ENCODE data around the gene VPS13D. TPM values are rescaled to one million over a fixed set of nuclear protein-coding genes. Genes with fewer than 3 reads are reported as not detected.

The VPS13D gene
- total and polyA plus RNA-seq, 11 donors = 32.1 to 301 (median 90.7) TPM

DNA sequence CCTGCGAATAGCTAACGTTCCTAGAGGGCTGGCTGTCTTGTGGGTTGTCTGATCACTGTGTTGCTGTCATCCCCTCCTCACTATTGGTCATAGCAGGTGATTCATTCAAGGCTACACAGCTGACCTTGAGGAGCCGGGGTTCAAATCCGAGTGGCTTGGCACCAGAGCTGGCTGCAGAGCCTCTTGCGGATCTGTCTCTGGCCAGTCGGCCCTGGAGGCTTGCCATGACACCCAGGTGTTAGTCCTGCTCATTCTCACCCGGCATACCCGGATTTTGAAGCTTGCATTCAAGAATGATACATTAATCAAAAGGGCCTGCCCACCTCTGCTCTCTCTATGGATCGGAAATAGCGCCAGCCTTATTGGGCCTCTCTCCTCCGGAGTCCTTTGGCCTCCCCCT, 277.8 kb downstream of the VPS13D start:
- Histone ChIP-seq H3K4me1 (peaks cover 2 to 54% (median 24%) of the 10 kb centered on the region in 12 donors), H3K36me3 (peaks cover 0 to 68% (median 41%) of the 10 kb centered on the region in 9 donors), H3K9me3 (no peaks in the 10 kb centered on the region), H3K27me3 (no peaks in the 10 kb centered on the region), H3K27ac (no peak overlapping the region), H3K4me3 (no peak overlapping the region)
- intact Hi-C loops (cut with DNase I) = no loop called here
- TF ChIP-seq CTCF (IDR thresholded peaks at IDR 0.05) (no peak), POLR2A (IDR thresholded peaks at IDR 0.05) (no peak)
- WGBS, 4 donors = 71 to 81% (median 73%) methylated on average over 7 to 11 of the region's 11 CpGs
- DNase-seq (peak in 1 of 5 donors; percentile 45), ATAC-seq (no peak)

DNA sequence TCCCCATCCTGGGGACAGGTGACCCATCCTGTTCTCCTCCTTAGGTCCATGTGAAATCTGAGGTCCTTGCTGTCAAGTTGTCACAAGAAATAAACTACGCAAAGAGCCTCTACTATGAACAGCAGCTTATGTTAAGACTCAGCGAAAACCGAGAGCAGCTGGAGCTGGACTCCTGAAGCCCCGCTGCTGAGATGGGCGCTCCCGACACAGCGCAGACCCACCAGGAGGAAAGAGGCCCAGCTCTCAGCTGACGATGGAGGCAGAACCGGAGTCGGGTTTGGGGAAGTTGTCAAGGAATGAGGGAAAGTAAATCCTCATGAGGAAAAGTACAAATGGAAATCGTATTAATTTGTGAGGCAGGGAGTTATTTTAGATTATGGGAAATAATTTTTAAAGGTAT, 279.0 kb downstream of the VPS13D start:
- no peak for ATAC-seq

DNA sequence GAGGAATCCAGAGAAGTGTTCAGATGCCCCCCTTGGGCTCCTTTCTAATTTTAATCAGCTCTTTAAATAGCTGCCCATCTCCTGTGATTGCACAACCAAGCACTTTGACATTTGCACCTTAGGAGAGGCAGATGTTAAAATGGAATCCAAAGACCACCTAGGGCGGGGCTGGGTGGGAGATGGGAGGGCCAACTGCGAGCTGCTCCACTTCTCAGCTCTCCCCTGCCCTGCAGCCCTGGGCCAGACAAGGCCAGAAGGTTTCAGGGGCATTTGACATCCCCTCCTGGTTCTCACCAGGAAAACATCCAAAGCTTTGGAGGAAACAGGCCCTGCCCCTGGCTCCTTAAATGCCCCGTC, 281.3 kb downstream of the VPS13D start:
- H3K27ac ChIP-seq = peak overlapping the region in 10 of 12 donors; percentile 10 to 78 (median 37)
- H3K4me1 ChIP-seq = peaks cover 2 to 52% (median 30%) of the 10 kb centered on the region in 12 donors
- H3K9me3 ChIP-seq = no peaks in the 10 kb centered on the region
- H3K36me3 ChIP-seq = peaks cover 0 to 43% (median 31%) of the 10 kb centered on the region in 9 donors
- DNase-seq (no peak), ATAC-seq (peak in 1 of 4 donors; percentile 24)
- TF ChIP-seq CTCF (IDR thresholded peaks at IDR 0.05) (no peak), POLR2A (IDR thresholded peaks at IDR 0.05) (no peak)
- 59 to 78% (median 69%) methylated on average over 3 of the region's 3 CpGs for WGBS, 4 donors
- no peaks in the 10 kb centered on the region for H3K27me3 ChIP-seq
- intact Hi-C loops (cut with DNase I) = loop anchor here in 3 of 10 donors (5.0 to 10.0 kb wide), 2 partner anchors 41 to 104 kb away; partner anchors contain the start of gene DHRS3 (in 2 of the 3)
- H3K4me3 ChIP-seq = peak overlapping the region in 3 of 12 donors; percentile 14 to 47 (median 28)

More for the DNA sequence above, 279.0 kb downstream of the VPS13D start:
- TF ChIP-seq POLR2A (IDR thresholded peaks at IDR 0.05) = no peak
- no peak for TF ChIP-seq CTCF (IDR thresholded peaks at IDR 0.05)
- intact Hi-C loops (cut with DNase I) = no loop called here
- Histone ChIP-seq H3K4me1 (peaks cover 2 to 67% (median 30%) of the 10 kb centered on the region in 12 donors), H3K9me3 (no peaks in the 10 kb centered on the region), H3K36me3 (peaks cover 0 to 61% (median 41%) of the 10 kb centered on the region in 9 donors), H3K27ac (peak overlapping the region in 1 of 12 donors; percentile 78), H3K4me3 (no peak overlapping the region), H3K27me3 (no peaks in the 10 kb centered on the region)
- 91 to 96% (median 94%) methylated on average over 11 of the region's 11 CpGs for WGBS, 4 donors
- DNase-seq = no peak

DNA sequence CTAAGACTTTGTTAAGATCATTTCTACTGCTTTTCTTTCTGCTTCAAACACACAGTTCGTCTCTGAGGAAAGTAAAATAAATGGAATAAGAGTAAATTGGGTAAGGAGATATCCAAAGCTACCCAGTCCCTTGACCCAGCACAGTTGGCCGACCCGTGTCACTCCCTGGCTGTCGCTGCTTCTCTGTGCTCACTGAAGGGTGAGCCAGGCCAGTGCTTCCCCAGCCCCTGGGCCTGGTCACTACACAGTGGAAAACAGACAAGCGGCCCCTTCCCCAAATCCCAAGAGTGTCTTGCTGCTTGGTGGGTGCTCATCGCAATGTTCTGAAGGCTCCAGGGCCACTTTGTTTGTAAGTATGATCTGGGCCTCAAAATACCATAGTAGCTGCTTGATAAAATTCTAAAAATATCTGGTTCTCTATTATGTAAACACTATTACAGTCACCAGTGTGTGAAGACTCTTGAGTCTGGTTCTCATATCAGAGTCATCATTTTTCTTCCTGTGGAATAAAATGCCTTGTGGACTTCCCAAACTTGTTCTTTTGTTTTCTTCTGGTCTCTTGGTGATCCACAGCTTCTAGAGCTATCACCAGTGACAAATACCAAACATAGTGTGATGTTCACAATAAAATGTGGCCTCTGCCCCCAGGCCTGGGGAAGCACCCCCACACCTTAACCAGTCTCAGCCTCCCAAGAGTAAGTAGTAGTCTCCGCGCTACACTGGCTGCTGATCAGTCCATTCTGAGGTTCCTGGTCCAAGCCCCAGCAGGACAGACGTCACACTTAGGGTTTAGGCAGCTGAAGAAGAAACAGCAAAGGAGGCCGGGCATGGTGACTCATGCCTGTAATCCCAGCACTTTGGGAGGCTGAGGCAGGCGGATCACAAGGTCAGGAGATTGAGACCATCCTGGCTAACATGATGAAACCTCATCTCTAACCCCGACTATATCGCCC, 282.0 kb downstream of the VPS13D start:
- H3K9me3 ChIP-seq = no peaks in the 10 kb centered on the region
- H3K4me1 ChIP-seq = peaks cover 2 to 52% (median 30%) of the 10 kb centered on the region in 12 donors
- peak overlapping the region in 2 of 12 donors; percentile 28 to 47 for H3K4me3 ChIP-seq
- ATAC-seq (peak in 2 of 4 donors; percentile 4 to 38), DNase-seq (no peak)
- no peak for TF ChIP-seq POLR2A (IDR thresholded peaks at IDR 0.05)
- TF ChIP-seq CTCF (IDR thresholded peaks at IDR 0.05) = no peak
- H3K27ac ChIP-seq = peak overlapping the region in 10 of 12 donors; percentile 10 to 78 (median 37)
- 82 to 87% (median 84%) methylated on average over 13 of the region's 13 CpGs for WGBS, 4 donors
- H3K27me3 ChIP-seq = no peaks in the 10 kb centered on the region
- intact Hi-C loops (cut with DNase I) = loop anchor here in 3 of 10 donors (5.0 to 10.0 kb wide), 2 partner anchors 41 to 103 kb away; partner anchors contain the start of gene DHRS3 (in 2 of the 3)
- H3K36me3 ChIP-seq = peaks cover 0 to 36% (median 25%) of the 10 kb centered on the region in 9 donors
